MM.1S (cell line): ENCODE results near the gene CBLN3.

ENCODE experiments used
- CTCF ChIP-seq: fragments of 300-600 bp; sonication (generic); IDR thresholded peaks from 2 replicates; pipeline ENCODE4 v1.5.1; 2016; ENCODE audit warnings: antibody characterized with exemption, low read length, mixed read lengths
- EZH2 ChIP-seq: fragments of 300-600 bp; sonication (generic); optimal IDR thresholded peaks from 2 replicates; pipeline ENCODE3; 2017; ENCODE audit warnings: low read depth, mild to moderate bottlenecking, antibody characterized with exemption, low read length, mixed read lengths
- EZH2phosphoT487 ChIP-seq: fragments of 300-600 bp; sonication (generic); IDR thresholded peaks from 2 replicates; pipeline ENCODE4 v1.6.1; 2018; ENCODE audit warnings: antibody characterized with exemption, low read length

GRCh38 chr14:24458736-24459135, 29.3 kb upstream of the CBLN3 start:
- TF ChIP-seq EZH2phosphoT487 (no peak), CTCF (no peak), EZH2 (no peak)
